Liver (tissue), 9 donors: Measurements from ENCODE around the gene GAB2. TPM values are rescaled to one million over a fixed set of nuclear protein-coding genes. Genes with fewer than 3 reads are reported as not detected.
A peak's percentile ranks its signal among the peaks of the same experiment; 100 is the strongest.

Experiments used
- DNase-seq: peaks from one replicate; pipeline ENCODE4 v3.0.0-alpha.2; 2017; ENCODE audit warnings: low spot score
- H3K27ac ChIP-seq, 2 donors: one replicate each; pipeline ENCODE4 v1.7.0; 2013; ENCODE audit warnings: inconsistent platforms in 2 of 2, low read length in 2 of 2, control low read depth in 1 of 2, low read depth in 1 of 2, mild to moderate bottlenecking in 1 of 2
- H3K27me3 ChIP-seq, 4 donors: one replicate each; pipeline versions ENCODE4 v1.6.1 to v1.7.0; 2013; ENCODE audit warnings: low read length in 3 of 4, inconsistent platforms in 1 of 4, mild to moderate bottlenecking in 1 of 4, moderate library complexity in 1 of 4; ENCODE audit not compliant: control insufficient read depth in 4 of 4, insufficient read depth in 4 of 4
- H3K36me3 ChIP-seq, 4 donors: one replicate each; pipeline versions ENCODE4 v1.6.1 to v1.7.0; 2013; ENCODE audit warnings: low read length in 3 of 4, mild to moderate bottlenecking in 3 of 4, low read depth in 1 of 4, moderate library complexity in 1 of 4; ENCODE audit not compliant: control insufficient read depth in 4 of 4, insufficient read depth in 3 of 4
- H3K4me1 ChIP-seq, 4 donors: one replicate each; pipeline versions ENCODE4 v1.6.1 to v1.7.0; 2013; ENCODE audit warnings: low read length in 3 of 4, mild to moderate bottlenecking in 3 of 4, moderate library complexity in 1 of 4; ENCODE audit not compliant: control insufficient read depth in 4 of 4, insufficient read depth in 4 of 4
- H3K4me3 ChIP-seq, 3 donors: one replicate each; pipeline versions ENCODE4 v1.6.1 to v1.7.0; 2013; ENCODE audit warnings: low read length in 3 of 3, control low read depth in 1 of 3, low read depth in 1 of 3, mild to moderate bottlenecking in 1 of 3
- H3K9ac ChIP-seq, 2 donors: one replicate each; pipeline ENCODE4 v1.7.0; 2013; ENCODE audit warnings: low read length in 2 of 2, mild to moderate bottlenecking in 2 of 2, moderate library complexity in 2 of 2, control low read depth in 1 of 2, low read depth in 1 of 2
- H3K9me3 ChIP-seq, 4 donors: one replicate each; pipeline versions ENCODE4 v1.6.1 to v1.7.0; 2013; ENCODE audit warnings: low read length in 3 of 4; ENCODE audit not compliant: control insufficient read depth in 4 of 4
- EGR1 ChIP-seq, 2 donors: IDR thresholded peaks; 2 replicates each; pipeline ENCODE4 v1.6.1; 2016 to 2018; ENCODE audit warnings: antibody characterized with exemption in 2 of 2, low read depth in 2 of 2
- FOXA2 ChIP-seq: IDR thresholded peaks from 2 replicates; pipeline ENCODE4 v1.6.1; 2016; ENCODE audit warnings: antibody characterized with exemption
- GABPA ChIP-seq, 2 donors: IDR thresholded peaks in 1 of 2; conservative IDR thresholded peaks in 1 of 2; 2 replicates each; pipeline ENCODE4 v1.6.1; 2016; ENCODE audit warnings: antibody characterized with exemption in 2 of 2, mild to moderate bottlenecking in 1 of 2, moderate library complexity in 1 of 2
- HNF4G ChIP-seq: IDR thresholded peaks from 2 replicates; pipeline ENCODE4 v1.6.1; 2016; ENCODE audit warnings: antibody characterized with exemption
- MAX ChIP-seq: IDR thresholded peaks from 2 replicates; pipeline ENCODE4 v1.6.1; 2016; ENCODE audit warnings: antibody characterized with exemption
- RAD21 ChIP-seq, 2 donors: IDR thresholded peaks; 2 replicates each; pipeline ENCODE4 v1.6.1; 2016; ENCODE audit warnings: antibody characterized with exemption in 2 of 2, mild to moderate bottlenecking in 2 of 2
- REST ChIP-seq: IDR thresholded peaks from 2 replicates; pipeline ENCODE4 v1.6.1; 2016; ENCODE audit warnings: antibody characterized with exemption, mild to moderate bottlenecking
- TAF1 ChIP-seq: conservative IDR thresholded peaks from 2 replicates; pipeline ENCODE4 v1.6.1; 2016; ENCODE audit warnings: antibody characterized with exemption, mild to moderate bottlenecking
- YY1 ChIP-seq: IDR thresholded peaks from 2 replicates; pipeline ENCODE4 v1.6.1; 2016; ENCODE audit warnings: antibody characterized with exemption, mild to moderate bottlenecking
- WGBS: extraction: QIAGEN DNeasy Blood & Tissue Kit; methylation state at CpG from one replicate; pipeline ENCODE4 v1.1.7; 2013; 5-methylcytosine and 5-hydroxymethylcytosine counted together
- polyA plus RNA-seq, 2 donors: library from polyadenylated mRNA; stranded (reverse) in 1 of 2; unstranded in 1 of 2; fragments of 200-250 nt in 1 of 2; fragments of >200 nt in 1 of 2; fragmentation: Nextera tagmentation in 1 of 2; extraction: Ambion mirVana in 1 of 2; gene quantifications; one replicate each; pipeline versions ENCODE4 v1.2.1 to v1.2.3, GENCODE V29; 2013 to 2015
- total RNA-seq, 2 donors: library from RNA; depleted of rRNA; stranded (reverse); fragments of >200 nt; gene quantifications; one replicate each; pipeline ENCODE4 v1.2.3, GENCODE V29; 2014
- TF ChIP-seq, protein P1 (sequence below): IDR thresholded peaks from 2 replicates; pipeline ENCODE4 v1.6.1; 2016; ENCODE audit warnings: antibody characterized with exemption
- donor health status: healthy.
- donor health status: healthy.
- donor health status: healthy.
- donor health status: healthy.
- donor health status: healthy.

Gene GAB2
- total and polyA plus RNA-seq, 4 donors: 1.3 to 3.6 (median 2.5) TPM

DNA sequence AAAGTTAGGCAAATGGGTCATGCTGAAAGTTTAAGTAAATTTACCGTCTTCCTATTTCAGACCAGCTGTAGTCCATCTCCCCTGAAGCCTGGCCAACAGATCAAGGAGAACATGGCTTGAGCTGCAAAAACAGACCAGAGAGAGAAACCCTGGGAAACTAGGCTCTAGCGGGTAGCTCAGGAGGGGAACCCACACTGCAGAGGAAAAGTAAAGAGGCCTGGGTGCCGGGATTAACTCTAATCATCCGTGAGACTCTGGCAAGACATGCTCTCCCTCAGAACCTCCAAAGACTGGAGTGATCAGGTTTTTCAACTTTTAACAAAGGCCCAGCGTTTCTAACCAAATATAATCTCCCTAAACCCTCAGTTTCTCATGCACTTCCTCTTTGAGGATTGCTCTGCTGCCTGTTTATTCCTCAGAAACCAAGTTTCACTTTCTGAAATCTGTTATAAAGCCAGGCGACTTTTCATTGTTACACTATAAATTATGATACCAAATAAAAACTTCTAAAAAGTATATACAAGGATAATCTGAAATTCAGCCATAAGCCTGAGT is 67.5 kb downstream of the GAB2 start:
- Histone ChIP-seq H3K36me3 (no peaks in the 10 kb centered on the region), H3K9ac (peak overlapping the region in 1 of 2 donors; percentile 19), H3K27ac (peak overlapping the region; percentile 19 to 69), H3K27me3 (no peaks in the 10 kb centered on the region), H3K9me3 (no peaks in the 10 kb centered on the region), H3K4me1 (peaks cover 0 to 2% (median 0%) of the 10 kb centered on the region in 4 donors), H3K4me3 (no peak overlapping the region)
- no peak for DNase-seq
- TF ChIP-seq FOXA2 (no peak), HNF4G (no peak), RAD21 (IDR thresholded peaks at IDR 0.05) (no peak), REST (no peak), YY1 (no peak), MAX (no peak), TAF1 (no peak), EGR1 (IDR thresholded peaks at IDR 0.05; ENCODE audit: low read depth in 2 of 2) (no peak)
- TF ChIP-seq, protein P1, sequence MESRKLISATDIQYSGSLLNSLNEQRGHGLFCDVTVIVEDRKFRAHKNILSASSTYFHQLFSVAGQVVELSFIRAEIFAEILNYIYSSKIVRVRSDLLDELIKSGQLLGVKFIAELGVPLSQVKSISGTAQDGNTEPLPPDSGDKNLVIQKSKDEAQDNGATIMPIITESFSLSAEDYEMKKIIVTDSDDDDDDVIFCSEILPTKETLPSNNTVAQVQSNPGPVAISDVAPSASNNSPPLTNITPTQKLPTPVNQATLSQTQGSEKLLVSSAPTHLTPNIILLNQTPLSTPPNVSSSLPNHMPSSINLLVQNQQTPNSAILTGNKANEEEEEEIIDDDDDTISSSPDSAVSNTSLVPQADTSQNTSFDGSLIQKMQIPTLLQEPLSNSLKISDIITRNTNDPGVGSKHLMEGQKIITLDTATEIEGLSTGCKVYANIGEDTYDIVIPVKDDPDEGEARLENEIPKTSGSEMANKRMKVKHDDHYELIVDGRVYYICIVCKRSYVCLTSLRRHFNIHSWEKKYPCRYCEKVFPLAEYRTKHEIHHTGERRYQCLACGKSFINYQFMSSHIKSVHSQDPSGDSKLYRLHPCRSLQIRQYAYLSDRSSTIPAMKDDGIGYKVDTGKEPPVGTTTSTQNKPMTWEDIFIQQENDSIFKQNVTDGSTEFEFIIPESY: no peak
- WGBS: 46% methylated on average over 6 of the region's 6 CpGs

GRCh38 chr11:78349624-78350023 is 68.0 kb downstream of the GAB2 start:
- H3K4me1 ChIP-seq: peaks cover 0 to 2% (median 0%) of the 10 kb centered on the region in 4 donors
- no peaks in the 10 kb centered on the region for H3K9me3 ChIP-seq
- no peak overlapping the region for H3K9ac ChIP-seq
- H3K36me3 ChIP-seq: no peaks in the 10 kb centered on the region
- no peaks in the 10 kb centered on the region for H3K27me3 ChIP-seq
- peak overlapping the region; percentile 19 to 69 for H3K27ac ChIP-seq
- no peak for DNase-seq
- WGBS: 71% methylated on average over 3 of the region's 3 CpGs
- H3K4me3 ChIP-seq: no peak overlapping the region
- TF ChIP-seq REST (no peak), HNF4G (no peak), GABPA (IDR thresholded peaks at IDR 0.05 in 1 of 2, conservative IDR thresholded peaks at IDR 0.05 in 1 of 2) (no peak)
